GM23338 (cell line): ENCODE measurements around the gene SULT6B1. TPM values are rescaled to one million over a fixed set of nuclear protein-coding genes. Genes with fewer than 3 reads are reported as not detected.

ENCODE experiments used
- ATAC-seq: fragments of 200-7000 bp; cut with Tn5 transposase; 3 replicates; pipeline ENCODE4 v1.9.1; 2020
- DNase-seq: peaks from one replicate; pipeline ENCODE4 v3.0.0-alpha.2; 2015; ENCODE audit warnings: low spot score
- H2AFZ ChIP-seq: fragments of 200-600 bp; sonication (generic); 2 replicates; pipeline ENCODE4 v1.8.0; 2016; ENCODE audit warnings: antibody characterized with exemption, mild to moderate bottlenecking, moderate library complexity
- H3F3A ChIP-seq: fragments of 200-600 bp; sonication (generic); replicated peaks from 2 replicates; pipeline ENCODE4 v1.8.0; 2017; ENCODE audit warnings: antibody characterized with exemption, mixed run types, low read depth
- H3K27ac ChIP-seq: fragments of 200-600 bp; sonication (generic); 2 replicates; pipeline ENCODE4 v1.6.1; 2016; ENCODE audit warnings: low read depth
- H3K27me3 ChIP-seq: fragments of 200-600 bp; sonication (generic); 2 replicates; pipeline ENCODE4 v1.8.0; 2016; ENCODE audit warnings: mild to moderate bottlenecking, mixed run types, moderate library complexity; ENCODE audit not compliant: insufficient read depth
- H3K36me3 ChIP-seq: fragments of 200-600 bp; sonication (generic); 2 replicates; pipeline ENCODE4 v1.8.0; 2016; ENCODE audit warnings: mild to moderate bottlenecking; ENCODE audit not compliant: insufficient read depth
- H3K4me1 ChIP-seq: fragments of 200-600 bp; sonication (generic); 2 replicates; pipeline ENCODE4 v1.8.0; 2016; ENCODE audit warnings: mild to moderate bottlenecking, moderate library complexity; ENCODE audit not compliant: insufficient read depth
- H3K4me2 ChIP-seq: fragments of 200-600 bp; sonication (generic); 2 replicates; pipeline ENCODE4 v1.7.1; 2017; ENCODE audit warnings: mixed run types
- H3K4me3 ChIP-seq: fragments of 200-600 bp; sonication (generic); 2 replicates; pipeline ENCODE4 v1.6.1; 2016; ENCODE audit warnings: mixed run types
- H3K79me2 ChIP-seq: fragments of 200-600 bp; sonication (generic); replicated peaks from 2 replicates; pipeline ENCODE4 v1.8.0; 2017; ENCODE audit warnings: mild to moderate bottlenecking; ENCODE audit not compliant: insufficient read depth
- H3K9me2 ChIP-seq: fragments of 200-600 bp; sonication (generic); 2 replicates; pipeline ENCODE4 v1.8.0; 2017; ENCODE audit not compliant: insufficient read depth
- H4K20me1 ChIP-seq: fragments of 200-600 bp; sonication (generic); replicated peaks from 2 replicates; pipeline ENCODE4 v1.8.0; 2017; ENCODE audit warnings: mild to moderate bottlenecking; ENCODE audit not compliant: insufficient read depth
- H3K27ac Mint-ChIP-seq: 2 replicates; pipeline ENCODE4 v1.8.0; 2020; ENCODE audit warnings: inconsistent platforms, mild to moderate bottlenecking, moderate library complexity, mixed read lengths
- H3K27me3 Mint-ChIP-seq: 3 replicates; pipeline ENCODE4 v1.8.0; 2022; ENCODE audit warnings: low read depth, mild to moderate bottlenecking, moderate library complexity, mixed read lengths, inconsistent platforms; ENCODE audit not compliant: insufficient read depth, poor library complexity
- H3K36me3 Mint-ChIP-seq: 3 replicates; pipeline ENCODE4 v1.8.0; 2021; ENCODE audit warnings: low read depth, mild to moderate bottlenecking, inconsistent platforms, moderate library complexity, mixed read lengths
- H3K4me1 Mint-ChIP-seq: 3 replicates; pipeline ENCODE4 v1.8.0; 2020; ENCODE audit warnings: mild to moderate bottlenecking, inconsistent platforms, mixed read lengths
- H3K4me3 Mint-ChIP-seq: 3 replicates; pipeline ENCODE4 v1.8.0; 2021; ENCODE audit warnings: moderate library complexity, mild to moderate bottlenecking, inconsistent platforms, mixed read lengths
- H3K9me3 Mint-ChIP-seq: 3 replicates; pipeline ENCODE4 v1.8.0; 2020; ENCODE audit warnings: moderate library complexity, mild to moderate bottlenecking, inconsistent platforms, mixed read lengths
- CREB1 ChIP-seq: fragments of 250-450 bp; sonication (Bioruptor Pico); IDR thresholded peaks from 2 replicates; pipeline ENCODE4 v1.5.0; 2020; ENCODE audit warnings: low read depth, mild to moderate bottlenecking, moderate library complexity
- EZH2 ChIP-seq: fragments of 200-600 bp; sonication (generic); IDR thresholded peaks from one replicate; pipeline ENCODE4 v1.8.0; 2017; ENCODE audit warnings: antibody characterized with exemption, mild to moderate bottlenecking, low read depth; ENCODE audit not compliant: unreplicated experiment
- EZH2phosphoT487 ChIP-seq: fragments of 200-600 bp; sonication (generic); IDR thresholded peaks from one replicate; pipeline ENCODE4 v1.8.1; 2018; ENCODE audit warnings: antibody characterized with exemption; ENCODE audit not compliant: unreplicated experiment
- JUNB ChIP-seq: IDR thresholded peaks from one replicate; pipeline ENCODE4 v1.6.1; 2016; ENCODE audit warnings: antibody characterized with exemption; ENCODE audit not compliant: unreplicated experiment
- NANOG ChIP-seq: IDR thresholded peaks from 2 replicates; pipeline ENCODE4 v1.6.1; 2016; ENCODE audit warnings: antibody characterized with exemption, borderline replicate concordance
- POLR2AphosphoS5 ChIP-seq: IDR thresholded peaks from 2 replicates; pipeline ENCODE4 v1.6.1; 2016; ENCODE audit warnings: antibody characterized with exemption, low read depth
- STAT1 ChIP-seq: IDR thresholded peaks from one replicate; pipeline ENCODE4 v1.6.1; 2016; ENCODE audit warnings: antibody characterized with exemption; ENCODE audit not compliant: unreplicated experiment
- ZNF114 ChIP-seq: fragments of 250-450 bp; sonication (Bioruptor Pico); IDR thresholded peaks from 2 replicates; pipeline ENCODE4 v1.5.0; 2020; ENCODE audit warnings: mild to moderate bottlenecking, moderate library complexity
- ZNF331 ChIP-seq: fragments of 250-450 bp; sonication (Bioruptor Pico); IDR thresholded peaks from 2 replicates; pipeline ENCODE4 v1.5.0; 2020; ENCODE audit warnings: low read depth, mild to moderate bottlenecking, moderate library complexity
- polyA plus RNA-seq: library from polyadenylated mRNA; unstranded; fragments of >200 nt; fragmentation: Nextera tagmentation; extraction: Ambion mirVana; gene quantifications from 2 replicates; pipeline ENCODE4 v1.2.1, GENCODE V29; 2016
- total RNA-seq: library from RNA; depleted of rRNA; stranded (reverse); fragments of >200 nt; shearing (Covaris generic); gene quantifications from 2 replicates; pipeline ENCODE4 v1.2.3, GENCODE V29; 2014
- TF ChIP-seq, protein P1 (sequence below): fragments of 250-450 bp; sonication (Bioruptor Pico); IDR thresholded peaks from 2 replicates; pipeline ENCODE4 v1.5.0; 2020; ENCODE audit warnings: mild to moderate bottlenecking, moderate library complexity
- TF ChIP-seq, protein P2 (sequence below): IDR thresholded peaks from 2 replicates; pipeline ENCODE4 v1.6.1; 2016; ENCODE audit warnings: antibody characterized with exemption
- TF ChIP-seq, protein P3 (sequence below): IDR thresholded peaks from one replicate; pipeline ENCODE4 v1.6.1; 2018; ENCODE audit warnings: antibody characterized with exemption; ENCODE audit not compliant: unreplicated experiment
- TF ChIP-seq, protein P4 (sequence below), 2 experiments: fragments of 200-600 bp in 1 of 2; sonication (generic) in 1 of 2; conservative IDR thresholded peaks; 2 replicates each; pipeline versions ENCODE4 v1.5.1 to v1.6.1; 2016 to 2017; ENCODE audit warnings: antibody characterized with exemption in 2 of 2, low read depth in 2 of 2, mild to moderate bottlenecking in 2 of 2, moderate library complexity in 1 of 2

Gene SULT6B1
- total and polyA plus RNA-seq, 2 experiments from 2014 or later: not detected

DNA sequence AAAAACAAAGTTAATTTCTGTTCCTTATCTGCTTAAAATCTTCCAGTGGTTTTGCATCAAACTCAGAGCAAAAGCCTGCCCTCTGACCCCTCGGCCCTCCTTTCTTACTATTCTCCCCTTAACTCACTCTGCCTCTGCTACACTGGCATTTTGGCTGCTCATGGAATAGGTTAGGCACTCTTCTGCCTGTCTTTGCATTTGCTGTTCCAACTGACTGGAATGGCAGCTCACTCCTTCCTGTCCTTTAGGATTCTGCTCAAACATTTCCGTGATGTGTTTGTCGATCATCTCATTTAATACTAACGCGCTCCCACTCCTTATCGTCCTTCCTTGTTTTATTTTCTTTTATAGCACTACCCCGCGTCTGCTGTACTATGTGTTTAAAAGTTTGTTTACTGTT, 42.1 kb upstream of the SULT6B1 start:
- peaks cover 43% of the 10 kb centered on the region for H3K36me3 Mint-ChIP-seq
- TF ChIP-seq ZNF114 (CRISPR knock-in tag): no peak
- no peak for TF ChIP-seq JUNB
- TF ChIP-seq, protein P1, sequence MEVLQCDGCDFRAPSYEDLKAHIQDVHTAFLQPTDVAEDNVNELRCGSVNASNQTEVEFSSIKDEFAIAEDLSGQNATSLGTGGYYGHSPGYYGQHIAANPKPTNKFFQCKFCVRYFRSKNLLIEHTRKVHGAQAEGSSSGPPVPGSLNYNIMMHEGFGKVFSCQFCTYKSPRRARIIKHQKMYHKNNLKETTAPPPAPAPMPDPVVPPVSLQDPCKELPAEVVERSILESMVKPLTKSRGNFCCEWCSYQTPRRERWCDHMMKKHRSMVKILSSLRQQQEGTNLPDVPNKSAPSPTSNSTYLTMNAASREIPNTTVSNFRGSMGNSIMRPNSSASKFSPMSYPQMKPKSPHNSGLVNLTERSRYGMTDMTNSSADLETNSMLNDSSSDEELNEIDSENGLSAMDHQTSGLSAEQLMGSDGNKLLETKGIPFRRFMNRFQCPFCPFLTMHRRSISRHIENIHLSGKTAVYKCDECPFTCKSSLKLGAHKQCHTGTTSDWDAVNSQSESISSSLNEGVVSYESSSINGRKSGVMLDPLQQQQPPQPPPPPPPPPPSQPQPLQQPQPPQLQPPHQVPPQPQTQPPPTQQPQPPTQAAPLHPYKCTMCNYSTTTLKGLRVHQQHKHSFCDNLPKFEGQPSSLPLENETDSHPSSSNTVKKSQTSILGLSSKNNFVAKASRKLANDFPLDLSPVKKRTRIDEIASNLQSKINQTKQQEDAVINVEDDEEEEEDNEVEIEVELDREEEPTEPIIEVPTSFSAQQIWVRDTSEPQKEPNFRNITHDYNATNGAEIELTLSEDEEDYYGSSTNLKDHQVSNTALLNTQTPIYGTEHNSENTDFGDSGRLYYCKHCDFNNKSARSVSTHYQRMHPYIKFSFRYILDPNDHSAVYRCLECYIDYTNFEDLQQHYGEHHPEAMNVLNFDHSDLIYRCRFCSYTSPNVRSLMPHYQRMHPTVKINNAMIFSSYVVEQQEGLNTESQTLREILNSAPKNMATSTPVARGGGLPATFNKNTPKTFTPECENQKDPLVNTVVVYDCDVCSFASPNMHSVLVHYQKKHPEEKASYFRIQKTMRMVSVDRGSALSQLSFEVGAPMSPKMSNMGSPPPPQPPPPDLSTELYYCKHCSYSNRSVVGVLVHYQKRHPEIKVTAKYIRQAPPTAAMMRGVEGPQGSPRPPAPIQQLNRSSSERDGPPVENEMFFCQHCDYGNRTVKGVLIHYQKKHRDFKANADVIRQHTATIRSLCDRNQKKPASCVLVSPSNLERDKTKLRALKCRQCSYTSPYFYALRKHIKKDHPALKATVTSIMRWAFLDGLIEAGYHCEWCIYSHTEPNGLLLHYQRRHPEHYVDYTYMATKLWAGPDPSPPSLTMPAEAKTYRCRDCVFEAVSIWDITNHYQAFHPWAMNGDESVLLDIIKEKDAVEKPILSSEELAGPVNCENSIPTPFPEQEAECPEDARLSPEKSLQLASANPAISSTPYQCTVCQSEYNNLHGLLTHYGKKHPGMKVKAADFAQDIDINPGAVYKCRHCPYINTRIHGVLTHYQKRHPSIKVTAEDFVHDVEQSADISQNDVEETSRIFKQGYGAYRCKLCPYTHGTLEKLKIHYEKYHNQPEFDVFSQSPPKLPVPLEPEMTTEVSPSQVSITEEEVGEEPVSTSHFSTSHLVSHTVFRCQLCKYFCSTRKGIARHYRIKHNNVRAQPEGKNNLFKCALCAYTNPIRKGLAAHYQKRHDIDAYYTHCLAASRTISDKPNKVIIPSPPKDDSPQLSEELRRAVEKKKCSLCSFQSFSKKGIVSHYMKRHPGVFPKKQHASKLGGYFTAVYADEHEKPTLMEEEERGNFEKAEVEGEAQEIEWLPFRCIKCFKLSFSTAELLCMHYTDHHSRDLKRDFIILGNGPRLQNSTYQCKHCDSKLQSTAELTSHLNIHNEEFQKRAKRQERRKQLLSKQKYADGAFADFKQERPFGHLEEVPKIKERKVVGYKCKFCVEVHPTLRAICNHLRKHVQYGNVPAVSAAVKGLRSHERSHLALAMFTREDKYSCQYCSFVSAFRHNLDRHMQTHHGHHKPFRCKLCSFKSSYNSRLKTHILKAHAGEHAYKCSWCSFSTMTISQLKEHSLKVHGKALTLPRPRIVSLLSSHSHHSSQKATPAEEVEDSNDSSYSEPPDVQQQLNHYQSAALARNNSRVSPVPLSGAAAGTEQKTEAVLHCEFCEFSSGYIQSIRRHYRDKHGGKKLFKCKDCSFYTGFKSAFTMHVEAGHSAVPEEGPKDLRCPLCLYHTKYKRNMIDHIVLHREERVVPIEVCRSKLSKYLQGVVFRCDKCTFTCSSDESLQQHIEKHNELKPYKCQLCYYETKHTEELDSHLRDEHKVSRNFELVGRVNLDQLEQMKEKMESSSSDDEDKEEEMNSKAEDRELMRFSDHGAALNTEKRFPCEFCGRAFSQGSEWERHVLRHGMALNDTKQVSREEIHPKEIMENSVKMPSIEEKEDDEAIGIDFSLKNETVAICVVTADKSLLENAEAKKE (CRISPR knock-in tag): no peak
- TF ChIP-seq ZNF331: no peak
- TF ChIP-seq, protein P2, sequence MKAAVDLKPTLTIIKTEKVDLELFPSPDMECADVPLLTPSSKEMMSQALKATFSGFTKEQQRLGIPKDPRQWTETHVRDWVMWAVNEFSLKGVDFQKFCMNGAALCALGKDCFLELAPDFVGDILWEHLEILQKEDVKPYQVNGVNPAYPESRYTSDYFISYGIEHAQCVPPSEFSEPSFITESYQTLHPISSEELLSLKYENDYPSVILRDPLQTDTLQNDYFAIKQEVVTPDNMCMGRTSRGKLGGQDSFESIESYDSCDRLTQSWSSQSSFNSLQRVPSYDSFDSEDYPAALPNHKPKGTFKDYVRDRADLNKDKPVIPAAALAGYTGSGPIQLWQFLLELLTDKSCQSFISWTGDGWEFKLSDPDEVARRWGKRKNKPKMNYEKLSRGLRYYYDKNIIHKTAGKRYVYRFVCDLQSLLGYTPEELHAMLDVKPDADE: no peak
- TF ChIP-seq EZH2: no peak
- TF ChIP-seq POLR2AphosphoS5: no peak
- TF ChIP-seq STAT1: no peak
- TF ChIP-seq, protein P3, sequence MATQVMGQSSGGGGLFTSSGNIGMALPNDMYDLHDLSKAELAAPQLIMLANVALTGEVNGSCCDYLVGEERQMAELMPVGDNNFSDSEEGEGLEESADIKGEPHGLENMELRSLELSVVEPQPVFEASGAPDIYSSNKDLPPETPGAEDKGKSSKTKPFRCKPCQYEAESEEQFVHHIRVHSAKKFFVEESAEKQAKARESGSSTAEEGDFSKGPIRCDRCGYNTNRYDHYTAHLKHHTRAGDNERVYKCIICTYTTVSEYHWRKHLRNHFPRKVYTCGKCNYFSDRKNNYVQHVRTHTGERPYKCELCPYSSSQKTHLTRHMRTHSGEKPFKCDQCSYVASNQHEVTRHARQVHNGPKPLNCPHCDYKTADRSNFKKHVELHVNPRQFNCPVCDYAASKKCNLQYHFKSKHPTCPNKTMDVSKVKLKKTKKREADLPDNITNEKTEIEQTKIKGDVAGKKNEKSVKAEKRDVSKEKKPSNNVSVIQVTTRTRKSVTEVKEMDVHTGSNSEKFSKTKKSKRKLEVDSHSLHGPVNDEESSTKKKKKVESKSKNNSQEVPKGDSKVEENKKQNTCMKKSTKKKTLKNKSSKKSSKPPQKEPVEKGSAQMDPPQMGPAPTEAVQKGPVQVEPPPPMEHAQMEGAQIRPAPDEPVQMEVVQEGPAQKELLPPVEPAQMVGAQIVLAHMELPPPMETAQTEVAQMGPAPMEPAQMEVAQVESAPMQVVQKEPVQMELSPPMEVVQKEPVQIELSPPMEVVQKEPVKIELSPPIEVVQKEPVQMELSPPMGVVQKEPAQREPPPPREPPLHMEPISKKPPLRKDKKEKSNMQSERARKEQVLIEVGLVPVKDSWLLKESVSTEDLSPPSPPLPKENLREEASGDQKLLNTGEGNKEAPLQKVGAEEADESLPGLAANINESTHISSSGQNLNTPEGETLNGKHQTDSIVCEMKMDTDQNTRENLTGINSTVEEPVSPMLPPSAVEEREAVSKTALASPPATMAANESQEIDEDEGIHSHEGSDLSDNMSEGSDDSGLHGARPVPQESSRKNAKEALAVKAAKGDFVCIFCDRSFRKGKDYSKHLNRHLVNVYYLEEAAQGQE: no peak
- TF ChIP-seq CREB1: no peak
- TF ChIP-seq, protein P4, sequence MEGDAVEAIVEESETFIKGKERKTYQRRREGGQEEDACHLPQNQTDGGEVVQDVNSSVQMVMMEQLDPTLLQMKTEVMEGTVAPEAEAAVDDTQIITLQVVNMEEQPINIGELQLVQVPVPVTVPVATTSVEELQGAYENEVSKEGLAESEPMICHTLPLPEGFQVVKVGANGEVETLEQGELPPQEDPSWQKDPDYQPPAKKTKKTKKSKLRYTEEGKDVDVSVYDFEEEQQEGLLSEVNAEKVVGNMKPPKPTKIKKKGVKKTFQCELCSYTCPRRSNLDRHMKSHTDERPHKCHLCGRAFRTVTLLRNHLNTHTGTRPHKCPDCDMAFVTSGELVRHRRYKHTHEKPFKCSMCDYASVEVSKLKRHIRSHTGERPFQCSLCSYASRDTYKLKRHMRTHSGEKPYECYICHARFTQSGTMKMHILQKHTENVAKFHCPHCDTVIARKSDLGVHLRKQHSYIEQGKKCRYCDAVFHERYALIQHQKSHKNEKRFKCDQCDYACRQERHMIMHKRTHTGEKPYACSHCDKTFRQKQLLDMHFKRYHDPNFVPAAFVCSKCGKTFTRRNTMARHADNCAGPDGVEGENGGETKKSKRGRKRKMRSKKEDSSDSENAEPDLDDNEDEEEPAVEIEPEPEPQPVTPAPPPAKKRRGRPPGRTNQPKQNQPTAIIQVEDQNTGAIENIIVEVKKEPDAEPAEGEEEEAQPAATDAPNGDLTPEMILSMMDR (conservative IDR thresholded peaks at IDR 0.05; ENCODE audit: low read depth in 2 of 2): no peak
- no peak for TF ChIP-seq NANOG
- TF ChIP-seq EZH2phosphoT487: no peak
- H3K4me1 ChIP-seq: peaks cover 59% of the 10 kb centered on the region
- ATAC-seq (peak; percentile 9), DNase-seq (no peak)
- no peak overlapping the region for H2AFZ ChIP-seq
- peaks cover 30% of the 10 kb centered on the region for H3F3A ChIP-seq
- peak overlapping the region; percentile 72 for H3K27ac ChIP-seq
- H3K79me2 ChIP-seq: peaks cover 96% of the 10 kb centered on the region
- H3K36me3 ChIP-seq: peaks cover 10% of the 10 kb centered on the region
- peaks cover 37% of the 10 kb centered on the region for H3K4me1 Mint-ChIP-seq
- no peak overlapping the region for H3K27ac Mint-ChIP-seq
- H3K9me2 ChIP-seq: no peaks in the 10 kb centered on the region
- H3K9me3 Mint-ChIP-seq: no peaks in the 10 kb centered on the region
- H3K4me2 ChIP-seq: peak overlapping the region; percentile 86
- H3K27me3 Mint-ChIP-seq: no peaks in the 10 kb centered on the region
- peak overlapping the region; percentile 95 for H3K4me3 ChIP-seq
- H3K4me3 Mint-ChIP-seq: no peak overlapping the region
- H4K20me1 ChIP-seq: peaks cover 23% of the 10 kb centered on the region; the same call in 1 of the 2 replicates
- no peaks in the 10 kb centered on the region for H3K27me3 ChIP-seq
